ENCODE results near the gene PIAS4.

DNA sequence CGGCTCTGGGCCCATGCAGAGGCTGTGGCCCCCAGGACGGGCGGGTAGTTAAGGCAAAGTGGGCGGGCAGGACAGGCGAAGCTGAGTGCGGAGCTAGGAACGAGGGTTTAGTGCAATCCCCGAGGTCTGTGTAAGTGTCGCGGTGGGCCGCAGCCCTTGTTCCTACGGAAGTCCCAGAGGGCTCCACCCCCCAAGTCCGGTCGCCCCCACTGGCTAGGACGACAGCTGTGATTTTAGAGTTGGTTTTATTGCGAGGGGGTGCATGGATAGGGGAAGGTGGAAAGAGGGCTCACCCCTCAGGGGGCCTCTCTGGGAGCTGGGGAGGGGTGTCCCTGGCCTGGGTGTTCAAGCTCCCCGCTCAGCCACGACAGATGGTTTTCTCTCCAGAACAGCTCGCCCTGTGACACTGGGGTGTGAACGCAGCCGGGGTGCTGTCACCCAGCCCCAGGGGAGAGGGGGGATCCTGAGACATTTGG lies 37.5 kb downstream of the PIAS4 start:
- TF ChIP-seq, protein P1, sequence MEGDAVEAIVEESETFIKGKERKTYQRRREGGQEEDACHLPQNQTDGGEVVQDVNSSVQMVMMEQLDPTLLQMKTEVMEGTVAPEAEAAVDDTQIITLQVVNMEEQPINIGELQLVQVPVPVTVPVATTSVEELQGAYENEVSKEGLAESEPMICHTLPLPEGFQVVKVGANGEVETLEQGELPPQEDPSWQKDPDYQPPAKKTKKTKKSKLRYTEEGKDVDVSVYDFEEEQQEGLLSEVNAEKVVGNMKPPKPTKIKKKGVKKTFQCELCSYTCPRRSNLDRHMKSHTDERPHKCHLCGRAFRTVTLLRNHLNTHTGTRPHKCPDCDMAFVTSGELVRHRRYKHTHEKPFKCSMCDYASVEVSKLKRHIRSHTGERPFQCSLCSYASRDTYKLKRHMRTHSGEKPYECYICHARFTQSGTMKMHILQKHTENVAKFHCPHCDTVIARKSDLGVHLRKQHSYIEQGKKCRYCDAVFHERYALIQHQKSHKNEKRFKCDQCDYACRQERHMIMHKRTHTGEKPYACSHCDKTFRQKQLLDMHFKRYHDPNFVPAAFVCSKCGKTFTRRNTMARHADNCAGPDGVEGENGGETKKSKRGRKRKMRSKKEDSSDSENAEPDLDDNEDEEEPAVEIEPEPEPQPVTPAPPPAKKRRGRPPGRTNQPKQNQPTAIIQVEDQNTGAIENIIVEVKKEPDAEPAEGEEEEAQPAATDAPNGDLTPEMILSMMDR (IDR thresholded peaks at IDR 0.05), result no peak
- no peak for TF ChIP-seq POLR2AphosphoS5 (IDR thresholded peaks at IDR 0.05)
